Measurements from ENCODE around the gene SEC14L6. TPM values are rescaled to one million over a fixed set of nuclear protein-coding genes. Genes with fewer than 3 reads are reported as not detected.
A peak's percentile ranks its signal among the peaks of the same experiment; 100 is the strongest.

SEC14L6 gene
- total RNA-seq, 3 donors from 2014 or later (not counting 1 experiment from before 2014, with no cell fraction given), result 0.18 to 0.23 TPM; not detected in 1

GRCh38 chr22:30479981-30480380 lies 66.6 kb downstream of the SEC14L6 start:
- 80% methylated on average over 1 of the region's 2 CpGs for WGBS (ENCODE audit: insufficient coverage)
- Histone ChIP-seq H3K36me3 (ENCODE audit: control insufficient read depth, insufficient read depth, low read length) (no peaks in the 10 kb centered on the region), H3K4me3 (ENCODE audit: low read length) (no peak overlapping the region), H3K27me3 (ENCODE audit: control insufficient read depth, insufficient read depth, low read length) (peaks cover 4% of the 10 kb centered on the region), H3K4me1 (ENCODE audit: control insufficient read depth, insufficient read depth, low read length) (no peaks in the 10 kb centered on the region), H3K9me3 (ENCODE audit: control insufficient read depth, insufficient read depth, low read length) (no peaks in the 10 kb centered on the region), H3K27ac (ENCODE audit: low read length) (no peak overlapping the region)
- Mint-ChIP-seq H3K4me3 (no peak overlapping the region), H3K36me3 (no peaks in the 10 kb centered on the region), H3K27me3 (ENCODE audit: low read depth in 2 of 2) (peaks cover 5 to 14% of the 10 kb centered on the region in 2 donors), H3K27ac (no peak overlapping the region), H3K9me3 (no peaks in the 10 kb centered on the region), H3K4me1 (no peaks in the 10 kb centered on the region)
- ATAC-seq, result no peak
- TF ChIP-seq, protein P1, sequence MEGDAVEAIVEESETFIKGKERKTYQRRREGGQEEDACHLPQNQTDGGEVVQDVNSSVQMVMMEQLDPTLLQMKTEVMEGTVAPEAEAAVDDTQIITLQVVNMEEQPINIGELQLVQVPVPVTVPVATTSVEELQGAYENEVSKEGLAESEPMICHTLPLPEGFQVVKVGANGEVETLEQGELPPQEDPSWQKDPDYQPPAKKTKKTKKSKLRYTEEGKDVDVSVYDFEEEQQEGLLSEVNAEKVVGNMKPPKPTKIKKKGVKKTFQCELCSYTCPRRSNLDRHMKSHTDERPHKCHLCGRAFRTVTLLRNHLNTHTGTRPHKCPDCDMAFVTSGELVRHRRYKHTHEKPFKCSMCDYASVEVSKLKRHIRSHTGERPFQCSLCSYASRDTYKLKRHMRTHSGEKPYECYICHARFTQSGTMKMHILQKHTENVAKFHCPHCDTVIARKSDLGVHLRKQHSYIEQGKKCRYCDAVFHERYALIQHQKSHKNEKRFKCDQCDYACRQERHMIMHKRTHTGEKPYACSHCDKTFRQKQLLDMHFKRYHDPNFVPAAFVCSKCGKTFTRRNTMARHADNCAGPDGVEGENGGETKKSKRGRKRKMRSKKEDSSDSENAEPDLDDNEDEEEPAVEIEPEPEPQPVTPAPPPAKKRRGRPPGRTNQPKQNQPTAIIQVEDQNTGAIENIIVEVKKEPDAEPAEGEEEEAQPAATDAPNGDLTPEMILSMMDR (IDR thresholded peaks at IDR 0.05), result no peak
- DNase-seq, result no peak
- intact Hi-C loops (cut with micrococcal nuclease), result loop anchor here (10.0 kb wide), 1 partner anchor 375 kb away; no protein-coding TSS in a partner anchor

GRCh38 chr22:30474683-30475424 lies 71.7 kb downstream of the SEC14L6 start:
- Mint-ChIP-seq H3K27me3 (ENCODE audit: low read depth in 2 of 2) (peaks cover 7 to 21% of the 10 kb centered on the region in 2 donors), H3K4me3 (no peak overlapping the region), H3K36me3 (no peaks in the 10 kb centered on the region), H3K9me3 (no peaks in the 10 kb centered on the region), H3K27ac (no peak overlapping the region), H3K4me1 (peaks cover 8% of the 10 kb centered on the region in 2 donors)
- H3K36me3 ChIP-seq (ENCODE audit: control insufficient read depth, insufficient read depth, low read length), result no peaks in the 10 kb centered on the region
- TF ChIP-seq, protein P1 (IDR thresholded peaks at IDR 0.05), result no peak
- no peaks in the 10 kb centered on the region for H3K9me3 ChIP-seq (ENCODE audit: control insufficient read depth, insufficient read depth, low read length)
- no peak overlapping the region for H3K27ac ChIP-seq (ENCODE audit: low read length)
- H3K4me1 ChIP-seq (ENCODE audit: control insufficient read depth, insufficient read depth, low read length), result peaks cover 15% of the 10 kb centered on the region
- 72% methylated on average over 6 of the region's 6 CpGs for WGBS (ENCODE audit: insufficient coverage)
- DNase-seq (peak in 1 of 2 donors; percentile 70), ATAC-seq (no peak)
- intact Hi-C loops (cut with micrococcal nuclease), result no loop called here
- no peak overlapping the region for H3K4me3 ChIP-seq (ENCODE audit: low read length)
- H3K27me3 ChIP-seq (ENCODE audit: control insufficient read depth, insufficient read depth, low read length), result peaks cover 7% of the 10 kb centered on the region

GRCh38 chr22:30474121-30474520 lies 72.4 kb downstream of the SEC14L6 start:
- Mint-ChIP-seq H3K4me3 (no peak overlapping the region), H3K4me1 (peaks cover 8% of the 10 kb centered on the region in 2 donors), H3K27ac (no peak overlapping the region), H3K27me3 (ENCODE audit: low read depth in 2 of 2) (peaks cover 7 to 22% of the 10 kb centered on the region in 2 donors), H3K36me3 (no peaks in the 10 kb centered on the region), H3K9me3 (no peaks in the 10 kb centered on the region)
- Histone ChIP-seq H3K4me1 (ENCODE audit: control insufficient read depth, insufficient read depth, low read length) (peaks cover 15% of the 10 kb centered on the region), H3K9me3 (ENCODE audit: control insufficient read depth, insufficient read depth, low read length) (no peaks in the 10 kb centered on the region), H3K27me3 (ENCODE audit: control insufficient read depth, insufficient read depth, low read length) (peaks cover 10% of the 10 kb centered on the region), H3K27ac (ENCODE audit: low read length) (no peak overlapping the region), H3K4me3 (ENCODE audit: low read length) (no peak overlapping the region), H3K36me3 (ENCODE audit: control insufficient read depth, insufficient read depth, low read length) (no peaks in the 10 kb centered on the region)
- TF ChIP-seq, protein P1 (IDR thresholded peaks at IDR 0.05), result no peak
- intact Hi-C loops (cut with micrococcal nuclease), result no loop called here
- DNase-seq, result no peak
- WGBS (ENCODE audit: insufficient coverage), result 98% methylated on average over 3 of the region's 4 CpGs
- no peak for ATAC-seq

Data from natural killer cell (primary cell).